Mesothelial cell of epicardium (in vitro differentiated cells): ENCODE measurements around the gene ADCY7. TPM values are rescaled to one million over a fixed set of nuclear protein-coding genes. Genes with fewer than 3 reads are reported as not detected.

ENCODE experiments used
- DNase-seq, 2 experiments: peaks; one replicate each; pipeline ENCODE4 v3.0.0; 2021; ENCODE audit warnings: low spot score in 2 of 2; ENCODE audit not compliant: unreplicated experiment in 2 of 2
- H3K27ac Mint-ChIP-seq: 2 replicates; pipeline ENCODE4 v1.8.0; 2021; ENCODE audit warnings: mixed read lengths
- H3K27me3 Mint-ChIP-seq: 2 replicates; pipeline ENCODE4 v1.8.0; 2021; ENCODE audit warnings: low read depth, mixed read lengths
- H3K36me3 Mint-ChIP-seq: 2 replicates; pipeline ENCODE4 v1.8.0; 2021; ENCODE audit warnings: mixed read lengths
- H3K4me1 Mint-ChIP-seq: 2 replicates; pipeline ENCODE4 v1.8.0; 2021; ENCODE audit warnings: mixed read lengths
- H3K4me3 Mint-ChIP-seq: 2 replicates; pipeline ENCODE4 v1.8.0; 2021; ENCODE audit warnings: mild to moderate bottlenecking, moderate library complexity, mixed read lengths
- H3K9me3 Mint-ChIP-seq: 2 replicates; pipeline ENCODE4 v1.8.0; 2021; ENCODE audit warnings: mixed read lengths
- CTCF ChIP-seq: fragments of 200-600 bp; sonication (generic); IDR thresholded peaks from one replicate; pipeline ENCODE4 v1.5.0; 2021; ENCODE audit warnings: antibody characterized with exemption; ENCODE audit not compliant: unreplicated experiment
- total RNA-seq: library from RNA; stranded (reverse); gene quantifications from 3 replicates; pipeline ENCODE4 v1.2.1, GENCODE V29; 2021

ADCY7 gene
- total RNA-seq, 1 donor from 2014 or later = 25.7 TPM

GRCh38 chr16:50326835-50327465 is 60.6 kb downstream of the ADCY7 start:
- Mint-ChIP-seq H3K4me3 (no peak overlapping the region), H3K4me1 (peaks cover 18% of the 10 kb centered on the region), H3K27ac (no peak overlapping the region), H3K36me3 (peaks cover 23% of the 10 kb centered on the region), H3K9me3 (no peaks in the 10 kb centered on the region), H3K27me3 (no peaks in the 10 kb centered on the region)
- DNase-seq = no peak
- no peak for TF ChIP-seq CTCF

- H3K36me3 Mint-ChIP-seq = peaks cover 32% of the 10 kb centered on the region
These were observed 63.3 kb downstream of the ADCY7 start for GRCh38 chr16:50329446-50330189.

GRCh38 chr16:50331570-50331969 is 65.2 kb downstream of the ADCY7 start:
- TF ChIP-seq CTCF = no peak
- H3K9me3 Mint-ChIP-seq = peaks cover 5% of the 10 kb centered on the region
- no peak overlapping the region for H3K4me3 Mint-ChIP-seq
- H3K4me1 Mint-ChIP-seq = peaks cover 5% of the 10 kb centered on the region
- H3K27me3 Mint-ChIP-seq = no peaks in the 10 kb centered on the region
- peak overlapping the region; percentile 27 for H3K27ac Mint-ChIP-seq
- H3K36me3 Mint-ChIP-seq = peaks cover 27% of the 10 kb centered on the region
- no peak for DNase-seq

More at GRCh38 chr16:50329446-50330189, 63.3 kb downstream of the ADCY7 start:
- H3K9me3 Mint-ChIP-seq = peaks cover 5% of the 10 kb centered on the region
- no peak for TF ChIP-seq CTCF
- H3K4me1 Mint-ChIP-seq = peaks cover 5% of the 10 kb centered on the region
- no peaks in the 10 kb centered on the region for H3K27me3 Mint-ChIP-seq
- no peak overlapping the region for H3K4me3 Mint-ChIP-seq
- H3K27ac Mint-ChIP-seq = peak overlapping the region; percentile 39
- no peak for DNase-seq

- Mint-ChIP-seq H3K27ac (no peak overlapping the region), H3K4me3 (no peak overlapping the region), H3K27me3 (no peaks in the 10 kb centered on the region), H3K4me1 (peaks cover 5% of the 10 kb centered on the region), H3K36me3 (peaks cover 26% of the 10 kb centered on the region), H3K9me3 (peaks cover 5% of the 10 kb centered on the region)
- DNase-seq = no peak
- TF ChIP-seq CTCF = no peak
These were observed 66.2 kb downstream of the ADCY7 start for GRCh38 chr16:50332599-50332998.

GRCh38 chr16:50334106-50334975 is 68.0 kb downstream of the ADCY7 start:
- Mint-ChIP-seq H3K27ac (peak overlapping the region; percentile 21), H3K36me3 (peaks cover 30% of the 10 kb centered on the region), H3K4me3 (no peak overlapping the region), H3K9me3 (peaks cover 5% of the 10 kb centered on the region), H3K27me3 (no peaks in the 10 kb centered on the region), H3K4me1 (peaks cover 5% of the 10 kb centered on the region)
- no peak for TF ChIP-seq CTCF
- no peak for DNase-seq
